ENCODE measurements around the gene TAF4B.

- TF ChIP-seq, protein P1, sequence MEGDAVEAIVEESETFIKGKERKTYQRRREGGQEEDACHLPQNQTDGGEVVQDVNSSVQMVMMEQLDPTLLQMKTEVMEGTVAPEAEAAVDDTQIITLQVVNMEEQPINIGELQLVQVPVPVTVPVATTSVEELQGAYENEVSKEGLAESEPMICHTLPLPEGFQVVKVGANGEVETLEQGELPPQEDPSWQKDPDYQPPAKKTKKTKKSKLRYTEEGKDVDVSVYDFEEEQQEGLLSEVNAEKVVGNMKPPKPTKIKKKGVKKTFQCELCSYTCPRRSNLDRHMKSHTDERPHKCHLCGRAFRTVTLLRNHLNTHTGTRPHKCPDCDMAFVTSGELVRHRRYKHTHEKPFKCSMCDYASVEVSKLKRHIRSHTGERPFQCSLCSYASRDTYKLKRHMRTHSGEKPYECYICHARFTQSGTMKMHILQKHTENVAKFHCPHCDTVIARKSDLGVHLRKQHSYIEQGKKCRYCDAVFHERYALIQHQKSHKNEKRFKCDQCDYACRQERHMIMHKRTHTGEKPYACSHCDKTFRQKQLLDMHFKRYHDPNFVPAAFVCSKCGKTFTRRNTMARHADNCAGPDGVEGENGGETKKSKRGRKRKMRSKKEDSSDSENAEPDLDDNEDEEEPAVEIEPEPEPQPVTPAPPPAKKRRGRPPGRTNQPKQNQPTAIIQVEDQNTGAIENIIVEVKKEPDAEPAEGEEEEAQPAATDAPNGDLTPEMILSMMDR (IDR thresholded peaks at IDR 0.05; ENCODE audit: low read length), result no peak
- TF ChIP-seq EZH2 (IDR thresholded peaks at IDR 0.05; ENCODE audit: borderline replicate concordance, low read length), result no peak
These were observed 29.7 kb downstream of the TAF4B start for GRCh38 chr18:26255695-26256622.

Measured in OCI-LY1 (cell line).